Effector memory CD8-positive, alpha-beta T cell (primary cell): ENCODE data around the gene KRT4.

Source experiments
- ATAC-seq: fragments of 150-1000 bp; cut with Tn5 transposase; replicated peaks from 2 replicates; pipeline ENCODE4 v1.10.0; 2021; ENCODE audit warnings: mild to moderate bottlenecking, moderate library complexity
- DNase-seq, 3 experiments: peaks; one replicate each; pipeline ENCODE4 v3.0.0; 2021
- H3K27ac Mint-ChIP-seq, 2 donors: one replicate each; pipeline ENCODE4 v1.8.0; 2022; ENCODE audit warnings: mild to moderate bottlenecking in 2 of 2, mixed read lengths in 2 of 2, moderate library complexity in 2 of 2
- H3K27me3 Mint-ChIP-seq, 2 donors: one replicate each; pipeline ENCODE4 v1.8.0; 2022; ENCODE audit warnings: mixed read lengths in 2 of 2
- H3K36me3 Mint-ChIP-seq: one replicate; pipeline ENCODE4 v1.8.0; 2022; ENCODE audit warnings: mild to moderate bottlenecking, moderate library complexity, mixed read lengths; ENCODE audit not compliant: insufficient read depth
- H3K4me1 Mint-ChIP-seq, 2 donors: one replicate each; pipeline ENCODE4 v1.8.0; 2022; ENCODE audit warnings: low read depth in 2 of 2, mixed read lengths in 2 of 2
- H3K4me3 Mint-ChIP-seq, 2 donors: one replicate each; pipeline ENCODE4 v1.8.0; 2022; ENCODE audit warnings: mild to moderate bottlenecking in 2 of 2, mixed read lengths in 2 of 2, moderate library complexity in 2 of 2
- H3K9me3 Mint-ChIP-seq, 2 donors: one replicate each; pipeline ENCODE4 v1.8.0; 2022; ENCODE audit warnings: mixed read lengths in 2 of 2

KRT4 gene

GRCh38 chr12:52846356-52846970, 32.5 kb upstream of the KRT4 start:
- Mint-ChIP-seq H3K4me1 (peaks cover 0 to 1% of the 10 kb centered on the region in 2 donors), H3K4me3 (no peak overlapping the region), H3K9me3 (no peaks in the 10 kb centered on the region), H3K36me3 (no peaks in the 10 kb centered on the region), H3K27me3 (peaks cover 35 to 57% of the 10 kb centered on the region in 2 donors), H3K27ac (no peak overlapping the region)
- DNase-seq, result no peak
- no peak for ATAC-seq

GRCh38 chr12:52845946-52846345, 32.0 kb upstream of the KRT4 start:
- no peak overlapping the region for H3K4me3 Mint-ChIP-seq
- H3K27ac Mint-ChIP-seq, result no peak overlapping the region
- no peak for ATAC-seq
- H3K9me3 Mint-ChIP-seq, result no peaks in the 10 kb centered on the region
- peaks cover 32 to 61% of the 10 kb centered on the region in 2 donors for H3K27me3 Mint-ChIP-seq
- H3K36me3 Mint-ChIP-seq, result no peaks in the 10 kb centered on the region
- no peak for DNase-seq
- peaks cover 0 to 1% of the 10 kb centered on the region in 2 donors for H3K4me1 Mint-ChIP-seq

GRCh38 chr12:52844386-52844785, 30.5 kb upstream of the KRT4 start:
- Mint-ChIP-seq H3K27me3 (peaks cover 26 to 67% of the 10 kb centered on the region in 2 donors), H3K36me3 (no peaks in the 10 kb centered on the region), H3K4me1 (peaks cover 0 to 1% of the 10 kb centered on the region in 2 donors), H3K27ac (no peak overlapping the region), H3K9me3 (no peaks in the 10 kb centered on the region), H3K4me3 (no peak overlapping the region)
- no peak for ATAC-seq
- DNase-seq, result no peak

GRCh38 chr12:52839436-52840105, 25.7 kb upstream of the KRT4 start:
- Mint-ChIP-seq H3K36me3 (no peaks in the 10 kb centered on the region), H3K27ac (no peak overlapping the region), H3K4me1 (peaks cover 16 to 18% of the 10 kb centered on the region in 2 donors), H3K9me3 (no peaks in the 10 kb centered on the region), H3K27me3 (peaks cover 0 to 58% of the 10 kb centered on the region in 2 donors), H3K4me3 (no peak overlapping the region)
- DNase-seq, result no peak
- ATAC-seq, result no peak

- DNase-seq, result no peak
- Mint-ChIP-seq H3K27me3 (peaks cover 0 to 58% of the 10 kb centered on the region in 2 donors), H3K27ac (no peak overlapping the region), H3K9me3 (no peaks in the 10 kb centered on the region), H3K4me3 (no peak overlapping the region), H3K36me3 (no peaks in the 10 kb centered on the region), H3K4me1 (peaks cover 16 to 18% of the 10 kb centered on the region in 2 donors)
- no peak for ATAC-seq
Measured at GRCh38 chr12:52838609-52839435, 24.9 kb upstream of the KRT4 start.

GRCh38 chr12:52837781-52838608, 24.1 kb upstream of the KRT4 start:
- Mint-ChIP-seq H3K9me3 (no peaks in the 10 kb centered on the region), H3K27ac (peak overlapping the region in 1 of 2 donors; percentile 93), H3K4me1 (peaks cover 16 to 18% of the 10 kb centered on the region in 2 donors), H3K4me3 (peak overlapping the region in 1 of 2 donors; percentile 54), H3K27me3 (peaks cover 0 to 61% of the 10 kb centered on the region in 2 donors), H3K36me3 (no peaks in the 10 kb centered on the region)
- no peak for DNase-seq
- no peak for ATAC-seq

GRCh38 chr12:52837413-52837741, 23.5 kb upstream of the KRT4 start:
- no peak for DNase-seq
- no peaks in the 10 kb centered on the region for H3K9me3 Mint-ChIP-seq
- peaks cover 15 to 18% of the 10 kb centered on the region in 2 donors for H3K4me1 Mint-ChIP-seq
- no peak for ATAC-seq
- peaks cover 0 to 65% of the 10 kb centered on the region in 2 donors for H3K27me3 Mint-ChIP-seq
- peak overlapping the region; percentile 36 to 54 for H3K4me3 Mint-ChIP-seq
- H3K36me3 Mint-ChIP-seq, result no peaks in the 10 kb centered on the region
- peak overlapping the region in 1 of 2 donors; percentile 93 for H3K27ac Mint-ChIP-seq

GRCh38 chr12:52836491-52837412, 22.8 kb upstream of the KRT4 start:
- Mint-ChIP-seq H3K4me1 (peaks cover 15 to 18% of the 10 kb centered on the region in 2 donors), H3K4me3 (peak overlapping the region; percentile 36 to 54), H3K27ac (peak overlapping the region; percentile 87 to 93), H3K9me3 (no peaks in the 10 kb centered on the region), H3K27me3 (peaks cover 0 to 65% of the 10 kb centered on the region in 2 donors), H3K36me3 (no peaks in the 10 kb centered on the region)
- DNase-seq (no peak), ATAC-seq (no peak)

GRCh38 chr12:52836042-52836466, 22.1 kb upstream of the KRT4 start:
- H3K27ac Mint-ChIP-seq, result peak overlapping the region; percentile 84 to 87
- ATAC-seq, result peak; percentile 76
- H3K27me3 Mint-ChIP-seq, result peaks cover 0 to 60% of the 10 kb centered on the region in 2 donors
- H3K36me3 Mint-ChIP-seq, result no peaks in the 10 kb centered on the region
- peaks cover 15 to 18% of the 10 kb centered on the region in 2 donors for H3K4me1 Mint-ChIP-seq
- peak overlapping the region in 1 of 2 donors; percentile 12 for H3K4me3 Mint-ChIP-seq
- peak in 1 of 3 experiments; percentile 43 for DNase-seq
- no peaks in the 10 kb centered on the region for H3K9me3 Mint-ChIP-seq

- no peak for DNase-seq
- ATAC-seq, result no peak
- peaks cover 15 to 18% of the 10 kb centered on the region in 2 donors for H3K4me1 Mint-ChIP-seq
- H3K4me3 Mint-ChIP-seq, result peak overlapping the region in 1 of 2 donors; percentile 12
- peaks cover 0 to 54% of the 10 kb centered on the region in 2 donors for H3K27me3 Mint-ChIP-seq
- H3K36me3 Mint-ChIP-seq, result no peaks in the 10 kb centered on the region
- H3K9me3 Mint-ChIP-seq, result no peaks in the 10 kb centered on the region
- H3K27ac Mint-ChIP-seq, result peak overlapping the region; percentile 84 to 87
Measured at GRCh38 chr12:52835271-52836041, 21.5 kb upstream of the KRT4 start.

- Mint-ChIP-seq H3K36me3 (peaks cover 2% of the 10 kb centered on the region), H3K4me1 (peaks cover 15 to 18% of the 10 kb centered on the region in 2 donors), H3K27me3 (peaks cover 0 to 54% of the 10 kb centered on the region in 2 donors), H3K27ac (peak overlapping the region in 1 of 2 donors; percentile 47), H3K9me3 (no peaks in the 10 kb centered on the region), H3K4me3 (no peak overlapping the region)
- ATAC-seq (no peak), DNase-seq (no peak)
Measured at GRCh38 chr12:52834727-52835001, 20.7 kb upstream of the KRT4 start.
